ENCODE measurements around the gene EDNRA.

EDNRA gene

GRCh38 chr4:147578051-147578476 is 97.2 kb downstream of the EDNRA start:
- Histone ChIP-seq H3K27ac (ENCODE audit: low read depth, low read length) (no peak overlapping the region), H3K36me3 (ENCODE audit: insufficient read depth, low read length) (no peaks in the 10 kb centered on the region), H3K4me1 (ENCODE audit: insufficient read depth, low read length) (no peaks in the 10 kb centered on the region), H3K4me3 (ENCODE audit: low read depth in 1 of 2, low read length in 2 of 2) (no peak overlapping the region), H3K27me3 (ENCODE audit: control insufficient read depth in 1 of 2, insufficient read depth in 2 of 2, low read length in 2 of 2) (no peaks in the 10 kb centered on the region), H3K9me3 (ENCODE audit: low read length) (no peaks in the 10 kb centered on the region), H3K9ac (ENCODE audit: low read length) (no peak overlapping the region)

DNA sequence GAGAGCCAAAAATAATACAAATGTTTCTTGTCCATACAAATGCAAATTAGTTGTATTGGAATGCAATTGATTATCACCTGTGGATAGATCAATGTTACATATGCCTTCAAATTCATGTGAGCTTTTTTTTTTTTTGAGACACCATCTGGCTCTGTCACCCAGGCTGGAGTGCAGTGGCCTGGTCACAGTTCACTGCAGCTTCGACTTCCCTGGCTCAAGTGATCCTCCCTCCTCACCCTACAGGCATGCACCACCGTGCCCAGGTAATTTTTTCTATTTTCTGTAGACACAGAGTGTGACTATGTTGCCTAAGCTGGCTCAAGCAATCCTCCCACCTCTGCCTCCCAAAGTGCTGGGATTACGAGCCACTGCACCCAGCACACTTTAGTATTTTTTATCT is 97.7 kb downstream of the EDNRA start:
- H3K9me3 ChIP-seq (ENCODE audit: low read length): no peaks in the 10 kb centered on the region
- H3K36me3 ChIP-seq (ENCODE audit: insufficient read depth, low read length): no peaks in the 10 kb centered on the region
- no peak overlapping the region for H3K9ac ChIP-seq (ENCODE audit: low read length)
- no peaks in the 10 kb centered on the region for H3K27me3 ChIP-seq (ENCODE audit: control insufficient read depth in 1 of 2, insufficient read depth in 2 of 2, low read length in 2 of 2)
- no peak overlapping the region for H3K4me3 ChIP-seq (ENCODE audit: low read depth in 1 of 2, low read length in 2 of 2)
- no peaks in the 10 kb centered on the region for H3K4me1 ChIP-seq (ENCODE audit: insufficient read depth, low read length)
- no peak overlapping the region for H3K27ac ChIP-seq (ENCODE audit: low read depth, low read length)

- H3K4me3 ChIP-seq (ENCODE audit: low read depth in 1 of 2, low read length in 2 of 2): no peak overlapping the region
Measured at GRCh38 chr4:147580396-147580795, 99.5 kb downstream of the EDNRA start.

GRCh38 chr4:147581606-147582350 is 100.9 kb downstream of the EDNRA start:
- H3K27me3 ChIP-seq (ENCODE audit: control insufficient read depth in 1 of 2, insufficient read depth in 2 of 2, low read length in 2 of 2): no peaks in the 10 kb centered on the region

More at GRCh38 chr4:147580396-147580795, 99.5 kb downstream of the EDNRA start:
- Histone ChIP-seq H3K9me3 (ENCODE audit: low read length) (no peaks in the 10 kb centered on the region), H3K9ac (ENCODE audit: low read length) (no peak overlapping the region), H3K27me3 (ENCODE audit: control insufficient read depth in 1 of 2, insufficient read depth in 2 of 2, low read length in 2 of 2) (no peaks in the 10 kb centered on the region), H3K4me1 (ENCODE audit: insufficient read depth, low read length) (no peaks in the 10 kb centered on the region), H3K36me3 (ENCODE audit: insufficient read depth, low read length) (no peaks in the 10 kb centered on the region), H3K27ac (ENCODE audit: low read depth, low read length) (no peak overlapping the region)

GRCh38 chr4:147582386-147583060 is 101.6 kb downstream of the EDNRA start:
- no peak overlapping the region for H3K27ac ChIP-seq (ENCODE audit: low read depth, low read length)
- H3K9ac ChIP-seq (ENCODE audit: low read length): no peak overlapping the region
- no peaks in the 10 kb centered on the region for H3K36me3 ChIP-seq (ENCODE audit: insufficient read depth, low read length)
- H3K27me3 ChIP-seq (ENCODE audit: control insufficient read depth in 1 of 2, insufficient read depth in 2 of 2, low read length in 2 of 2): no peaks in the 10 kb centered on the region
- H3K4me3 ChIP-seq (ENCODE audit: low read depth in 1 of 2, low read length in 2 of 2): no peak overlapping the region
- no peaks in the 10 kb centered on the region for H3K4me1 ChIP-seq (ENCODE audit: insufficient read depth, low read length)
- no peaks in the 10 kb centered on the region for H3K9me3 ChIP-seq (ENCODE audit: low read length)

More at GRCh38 chr4:147581606-147582350, 100.9 kb downstream of the EDNRA start:
- Histone ChIP-seq H3K4me3 (ENCODE audit: low read depth in 1 of 2, low read length in 2 of 2) (no peak overlapping the region), H3K36me3 (ENCODE audit: insufficient read depth, low read length) (no peaks in the 10 kb centered on the region), H3K4me1 (ENCODE audit: insufficient read depth, low read length) (no peaks in the 10 kb centered on the region), H3K9me3 (ENCODE audit: low read length) (no peaks in the 10 kb centered on the region), H3K27ac (ENCODE audit: low read depth, low read length) (no peak overlapping the region), H3K9ac (ENCODE audit: low read length) (no peak overlapping the region)

DNA sequence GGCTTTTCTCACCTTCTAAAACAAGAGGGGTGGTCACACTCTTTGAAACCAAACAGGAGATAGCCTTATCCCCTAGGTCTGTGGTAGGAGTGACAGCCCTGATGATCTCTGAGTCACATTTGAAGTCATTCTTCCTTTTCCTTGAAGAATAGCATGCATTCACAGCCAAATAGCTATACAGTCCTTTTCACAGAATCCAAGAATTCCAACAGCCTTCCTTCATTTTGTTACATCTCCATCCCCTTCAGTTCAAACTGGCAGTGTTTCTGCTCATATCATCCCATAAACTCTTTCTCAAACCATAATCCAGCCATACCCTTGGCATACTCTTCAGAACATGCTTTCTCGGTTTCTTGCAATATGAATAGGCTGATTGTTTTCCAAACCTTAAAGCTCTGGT is 103.0 kb downstream of the EDNRA start:
- Histone ChIP-seq H3K4me3 (ENCODE audit: low read depth in 1 of 2, low read length in 2 of 2) (no peak overlapping the region), H3K27ac (ENCODE audit: low read depth, low read length) (no peak overlapping the region), H3K9ac (ENCODE audit: low read length) (no peak overlapping the region), H3K4me1 (ENCODE audit: insufficient read depth, low read length) (no peaks in the 10 kb centered on the region), H3K9me3 (ENCODE audit: low read length) (no peaks in the 10 kb centered on the region), H3K27me3 (ENCODE audit: control insufficient read depth in 1 of 2, insufficient read depth in 2 of 2, low read length in 2 of 2) (no peaks in the 10 kb centered on the region), H3K36me3 (ENCODE audit: insufficient read depth, low read length) (no peaks in the 10 kb centered on the region)

DNA sequence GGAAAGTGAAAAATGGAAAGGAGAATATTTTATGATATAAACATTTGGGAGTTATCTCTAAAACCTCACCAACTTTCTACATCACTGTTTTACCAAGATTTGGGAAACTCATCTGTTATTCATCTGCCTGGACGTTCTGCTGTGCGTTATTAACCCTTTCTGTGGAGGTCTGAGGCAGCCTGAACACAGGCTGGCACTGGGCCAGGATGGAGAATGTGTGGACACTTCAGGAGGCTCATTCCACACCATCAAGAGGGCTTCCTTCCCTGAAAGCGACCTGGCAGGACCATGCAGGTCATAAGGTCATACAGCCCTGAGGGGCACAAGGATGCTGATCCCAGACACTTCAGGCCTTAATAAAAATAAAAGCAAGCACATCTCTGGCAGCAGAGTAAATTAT is 105.1 kb downstream of the EDNRA start:
- Histone ChIP-seq H3K4me3 (ENCODE audit: low read depth in 1 of 2, low read length in 2 of 2) (no peak overlapping the region), H3K27me3 (ENCODE audit: control insufficient read depth in 1 of 2, insufficient read depth in 2 of 2, low read length in 2 of 2) (no peaks in the 10 kb centered on the region), H3K36me3 (ENCODE audit: insufficient read depth, low read length) (no peaks in the 10 kb centered on the region), H3K4me1 (ENCODE audit: insufficient read depth, low read length) (no peaks in the 10 kb centered on the region), H3K9me3 (ENCODE audit: low read length) (no peaks in the 10 kb centered on the region), H3K9ac (ENCODE audit: low read length) (no peak overlapping the region), H3K27ac (ENCODE audit: low read depth, low read length) (no peak overlapping the region)

DNA sequence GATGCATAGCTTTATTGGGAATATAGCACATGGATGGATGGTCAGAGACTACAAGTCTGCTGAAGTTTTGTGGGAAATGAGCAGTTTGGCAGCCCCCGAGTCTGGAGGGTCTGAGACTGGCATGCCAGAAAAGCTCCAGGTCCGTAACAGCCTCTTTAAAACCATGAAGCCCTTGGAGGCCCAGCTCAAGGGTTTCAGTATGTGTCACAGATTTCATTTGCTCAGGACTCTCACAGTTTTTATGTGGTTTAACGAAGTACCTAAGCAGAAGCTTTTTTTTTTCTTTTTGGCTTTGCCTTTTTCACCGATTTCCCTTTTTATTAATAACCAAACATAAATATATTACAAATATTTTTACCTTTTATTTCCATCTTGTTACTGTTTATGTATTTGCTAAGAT is 105.7 kb downstream of the EDNRA start:
- Histone ChIP-seq H3K27me3 (ENCODE audit: control insufficient read depth in 1 of 2, insufficient read depth in 2 of 2, low read length in 2 of 2) (no peaks in the 10 kb centered on the region), H3K9me3 (ENCODE audit: low read length) (no peaks in the 10 kb centered on the region), H3K36me3 (ENCODE audit: insufficient read depth, low read length) (no peaks in the 10 kb centered on the region), H3K4me3 (ENCODE audit: low read depth in 1 of 2, low read length in 2 of 2) (no peak overlapping the region), H3K4me1 (ENCODE audit: insufficient read depth, low read length) (no peaks in the 10 kb centered on the region), H3K9ac (ENCODE audit: low read length) (no peak overlapping the region), H3K27ac (ENCODE audit: low read depth, low read length) (no peak overlapping the region)

- Histone ChIP-seq H3K4me1 (ENCODE audit: insufficient read depth, low read length) (no peaks in the 10 kb centered on the region), H3K9me3 (ENCODE audit: low read length) (no peaks in the 10 kb centered on the region), H3K4me3 (ENCODE audit: low read depth in 1 of 2, low read length in 2 of 2) (no peak overlapping the region), H3K9ac (ENCODE audit: low read length) (no peak overlapping the region), H3K27ac (ENCODE audit: low read depth, low read length) (no peak overlapping the region), H3K36me3 (ENCODE audit: insufficient read depth, low read length) (no peaks in the 10 kb centered on the region), H3K27me3 (ENCODE audit: control insufficient read depth in 1 of 2, insufficient read depth in 2 of 2, low read length in 2 of 2) (no peaks in the 10 kb centered on the region)
Measured at GRCh38 chr4:147587041-147587440, 106.1 kb downstream of the EDNRA start.

- no peaks in the 10 kb centered on the region for H3K4me1 ChIP-seq (ENCODE audit: insufficient read depth, low read length)
- H3K4me3 ChIP-seq (ENCODE audit: low read depth in 1 of 2, low read length in 2 of 2): no peak overlapping the region
- H3K36me3 ChIP-seq (ENCODE audit: insufficient read depth, low read length): no peaks in the 10 kb centered on the region
- no peaks in the 10 kb centered on the region for H3K27me3 ChIP-seq (ENCODE audit: control insufficient read depth in 1 of 2, insufficient read depth in 2 of 2, low read length in 2 of 2)
- H3K9me3 ChIP-seq (ENCODE audit: low read length): no peaks in the 10 kb centered on the region
- no peak overlapping the region for H3K9ac ChIP-seq (ENCODE audit: low read length)
- H3K27ac ChIP-seq (ENCODE audit: low read depth, low read length): no peak overlapping the region
Measured at GRCh38 chr4:147589586-147589985, 108.7 kb downstream of the EDNRA start.

DNA sequence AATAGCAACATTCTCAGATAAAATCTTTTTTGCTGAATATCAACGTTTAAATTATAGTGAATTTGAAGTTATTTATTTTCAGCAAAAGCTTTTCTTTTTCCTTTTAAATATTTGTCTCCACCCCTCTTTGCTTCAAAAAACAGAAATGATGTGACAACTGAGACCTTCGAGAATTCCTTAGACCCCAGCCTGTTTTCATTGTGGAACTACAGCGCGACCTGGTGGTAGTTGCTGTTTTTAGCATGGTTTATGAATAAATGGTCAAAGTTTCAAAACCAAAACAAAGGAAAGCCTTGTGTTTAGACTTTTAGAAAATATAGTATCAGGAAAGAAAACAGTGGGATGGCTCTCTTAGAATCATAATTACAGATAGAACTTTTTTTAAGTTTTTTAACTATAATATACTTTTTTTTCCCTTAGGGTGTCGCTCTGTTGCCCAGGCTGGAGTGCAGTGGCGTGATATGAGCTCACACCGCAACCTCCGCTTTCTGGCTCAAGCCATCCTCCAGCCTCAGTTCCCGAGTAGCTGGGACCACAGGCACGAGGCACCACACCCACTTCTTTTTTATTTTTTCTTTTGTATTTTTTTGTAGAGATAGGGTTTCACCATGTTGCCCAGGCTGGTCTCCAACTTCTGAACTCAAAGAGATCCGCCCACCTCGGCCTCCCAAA is 109.5 kb downstream of the EDNRA start:
- Histone ChIP-seq H3K36me3 (ENCODE audit: insufficient read depth, low read length) (no peaks in the 10 kb centered on the region), H3K9ac (ENCODE audit: low read length) (no peak overlapping the region), H3K4me1 (ENCODE audit: insufficient read depth, low read length) (no peaks in the 10 kb centered on the region), H3K27ac (ENCODE audit: low read depth, low read length) (no peak overlapping the region), H3K9me3 (ENCODE audit: low read length) (no peaks in the 10 kb centered on the region), H3K27me3 (ENCODE audit: control insufficient read depth in 1 of 2, insufficient read depth in 2 of 2, low read length in 2 of 2) (no peaks in the 10 kb centered on the region), H3K4me3 (ENCODE audit: low read depth in 1 of 2, low read length in 2 of 2) (no peak overlapping the region)

All from muscle layer of colon (tissue), 2 donors.